ENCODE results near the gene APCDD1L.

Gene APCDD1L

DNA sequence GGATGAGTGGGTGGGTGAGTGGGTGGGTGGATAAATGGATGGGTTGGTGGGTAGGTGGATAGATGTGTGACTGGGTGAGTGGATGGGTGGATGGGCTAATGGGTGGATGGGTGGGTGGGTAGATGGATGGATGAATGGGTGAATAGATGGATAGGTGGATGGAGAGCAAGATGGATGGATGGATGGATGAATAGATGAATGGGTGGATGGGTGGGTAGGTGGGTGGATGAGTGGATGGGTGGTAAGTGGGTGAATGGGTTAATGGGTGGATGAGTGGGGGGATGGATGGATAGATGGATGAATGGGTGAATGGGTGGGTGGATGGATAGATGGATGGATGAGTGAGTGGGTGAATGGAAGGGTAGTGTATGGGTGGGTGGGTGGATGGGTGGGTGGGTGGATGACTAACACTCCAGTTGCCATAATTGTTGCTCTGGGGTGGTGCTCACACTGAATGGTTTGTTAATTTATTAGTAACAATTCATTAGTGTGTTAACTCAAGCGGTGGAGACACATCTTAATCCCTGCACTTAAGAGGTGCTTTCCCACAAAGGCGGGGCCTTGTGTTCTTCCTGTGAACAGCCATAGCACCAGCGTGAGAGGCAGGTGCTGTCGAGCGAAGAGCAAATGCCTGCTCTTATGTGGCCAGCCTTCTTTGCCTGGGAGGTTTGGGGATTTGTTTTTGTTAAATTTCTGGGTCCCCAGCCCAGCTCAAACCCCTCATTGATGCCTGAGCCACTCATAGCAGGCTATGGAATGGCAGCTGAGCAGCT lies 4.9 kb upstream of the APCDD1L start:
- no peak for DNase-seq
- Histone ChIP-seq H3K9me3 (no peaks in the 10 kb centered on the region), H3K27me3 (no peaks in the 10 kb centered on the region), H3K36me3 (no peaks in the 10 kb centered on the region), H3K4me3 (ENCODE audit: low read depth, low read length) (no peak overlapping the region), H3K4me1 (peaks cover 8% of the 10 kb centered on the region)
- TF ChIP-seq, protein P1, sequence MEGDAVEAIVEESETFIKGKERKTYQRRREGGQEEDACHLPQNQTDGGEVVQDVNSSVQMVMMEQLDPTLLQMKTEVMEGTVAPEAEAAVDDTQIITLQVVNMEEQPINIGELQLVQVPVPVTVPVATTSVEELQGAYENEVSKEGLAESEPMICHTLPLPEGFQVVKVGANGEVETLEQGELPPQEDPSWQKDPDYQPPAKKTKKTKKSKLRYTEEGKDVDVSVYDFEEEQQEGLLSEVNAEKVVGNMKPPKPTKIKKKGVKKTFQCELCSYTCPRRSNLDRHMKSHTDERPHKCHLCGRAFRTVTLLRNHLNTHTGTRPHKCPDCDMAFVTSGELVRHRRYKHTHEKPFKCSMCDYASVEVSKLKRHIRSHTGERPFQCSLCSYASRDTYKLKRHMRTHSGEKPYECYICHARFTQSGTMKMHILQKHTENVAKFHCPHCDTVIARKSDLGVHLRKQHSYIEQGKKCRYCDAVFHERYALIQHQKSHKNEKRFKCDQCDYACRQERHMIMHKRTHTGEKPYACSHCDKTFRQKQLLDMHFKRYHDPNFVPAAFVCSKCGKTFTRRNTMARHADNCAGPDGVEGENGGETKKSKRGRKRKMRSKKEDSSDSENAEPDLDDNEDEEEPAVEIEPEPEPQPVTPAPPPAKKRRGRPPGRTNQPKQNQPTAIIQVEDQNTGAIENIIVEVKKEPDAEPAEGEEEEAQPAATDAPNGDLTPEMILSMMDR (IDR thresholded peaks at IDR 0.05; ENCODE audit: low read depth, low read length) = no peak

DNA sequence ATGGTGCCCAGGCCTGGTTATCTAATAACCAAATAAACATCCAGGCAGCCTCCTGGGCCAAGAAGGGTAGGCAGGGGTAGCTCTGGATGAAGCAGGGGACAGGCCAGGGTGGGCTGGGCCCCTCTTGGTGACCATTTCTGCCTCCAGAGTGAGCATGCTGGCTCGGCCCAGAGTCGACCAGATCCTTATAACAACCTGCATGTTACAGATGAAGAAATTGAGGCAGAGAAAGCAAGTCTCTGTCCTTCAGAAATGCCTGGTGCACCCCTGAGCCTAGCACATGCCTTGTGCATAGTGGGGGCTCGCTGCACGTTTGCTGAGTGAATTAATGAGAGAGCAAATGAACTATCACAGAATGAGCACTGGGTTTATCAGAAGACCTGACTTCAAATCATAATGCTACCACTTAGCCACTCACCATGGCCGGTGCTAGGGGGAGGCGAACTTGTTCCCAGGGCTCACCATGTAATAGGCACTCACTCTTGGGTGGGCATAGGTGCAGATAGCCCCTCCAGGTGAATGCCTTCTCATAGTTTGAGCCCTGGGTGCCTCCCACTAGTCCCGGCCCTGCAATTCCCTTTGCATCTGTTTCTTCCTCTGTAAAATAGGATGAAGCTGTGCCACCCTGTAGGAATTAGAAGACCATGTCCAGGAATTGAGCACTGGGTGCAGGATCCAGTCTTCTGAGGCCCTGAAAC lies 3.8 kb upstream of the APCDD1L start:
- TF ChIP-seq, protein P1 (IDR thresholded peaks at IDR 0.05; ENCODE audit: low read depth, low read length) = no peak
- Histone ChIP-seq H3K4me3 (ENCODE audit: low read depth, low read length) (no peak overlapping the region), H3K9me3 (no peaks in the 10 kb centered on the region), H3K4me1 (peaks cover 8% of the 10 kb centered on the region), H3K36me3 (no peaks in the 10 kb centered on the region), H3K27me3 (no peaks in the 10 kb centered on the region)
- no peak for DNase-seq

DNA sequence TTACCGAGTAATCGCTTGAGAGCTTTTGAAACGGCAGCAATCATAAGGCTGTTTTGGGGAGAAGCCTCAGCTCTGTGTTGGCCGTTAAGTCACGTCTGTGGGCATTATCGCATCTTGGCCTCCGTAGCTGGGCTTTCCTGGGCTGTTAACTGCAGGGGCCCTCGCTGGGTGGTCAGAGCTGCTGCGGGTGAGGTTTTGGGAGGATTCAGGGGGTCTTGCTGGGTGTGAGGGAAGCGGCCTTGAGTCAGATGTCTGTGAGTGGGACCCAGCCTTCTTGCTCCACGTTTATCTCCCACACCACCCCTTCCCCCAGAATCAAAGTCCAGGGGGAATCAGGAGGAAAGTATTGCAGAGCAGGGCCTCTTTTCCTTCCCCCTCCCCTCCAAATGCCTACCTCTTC lies 3.2 kb upstream of the APCDD1L start:
- H3K9me3 ChIP-seq = no peaks in the 10 kb centered on the region
- no peak for DNase-seq

DNA sequence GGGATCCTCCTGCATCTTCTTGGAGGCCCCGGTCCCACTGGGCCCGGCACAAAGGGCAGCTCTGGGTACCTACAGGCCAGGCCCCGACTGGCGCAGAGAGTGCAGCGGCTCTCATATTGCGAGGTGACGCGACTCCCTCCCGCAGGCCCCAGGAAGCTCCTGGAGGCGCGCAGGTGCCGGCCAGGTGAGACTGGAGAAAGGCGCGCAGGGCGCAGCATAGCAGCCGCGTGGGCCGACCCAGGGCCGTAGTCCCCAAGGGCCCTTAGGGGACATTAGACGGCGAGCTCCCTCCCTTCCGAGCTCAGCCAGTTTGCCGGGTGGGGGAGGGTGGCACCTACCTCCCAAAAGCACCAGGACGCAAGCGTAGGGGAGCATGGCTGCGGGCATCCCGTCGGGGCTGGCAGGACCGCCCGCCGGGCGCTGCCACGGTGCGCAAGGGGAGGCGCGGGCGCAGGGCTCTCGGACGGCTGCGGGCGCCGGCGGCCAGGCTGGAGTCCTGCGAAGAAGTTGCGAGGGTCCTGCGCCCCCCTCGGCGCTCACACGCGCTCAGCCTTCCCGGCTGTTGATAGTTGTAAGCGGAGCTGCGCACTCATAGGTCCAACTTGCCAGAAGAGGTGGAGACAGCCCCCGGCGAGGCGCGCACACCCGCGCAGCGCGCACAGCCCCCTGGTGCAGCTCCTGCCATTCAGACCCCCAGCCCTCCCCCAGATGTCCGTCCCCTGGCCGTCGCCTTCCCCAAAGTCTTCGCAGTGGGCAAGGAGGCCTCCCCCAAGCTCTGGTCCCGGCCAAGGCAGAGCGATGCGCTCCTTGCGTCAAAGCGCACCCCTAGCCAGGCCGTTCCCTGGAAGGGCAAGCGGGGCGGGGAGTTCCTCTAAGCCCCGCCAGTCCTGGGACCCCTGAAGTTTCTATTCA lies 622 bp downstream of the APCDD1L start:
- no peaks in the 10 kb centered on the region for H3K27me3 ChIP-seq
- TF ChIP-seq, protein P1 (IDR thresholded peaks at IDR 0.05; ENCODE audit: low read depth, low read length) = no peak
- no peak for DNase-seq
- peaks cover 4% of the 10 kb centered on the region; the same call in 1 of the 2 replicates for H3K4me1 ChIP-seq
- H3K36me3 ChIP-seq = no peaks in the 10 kb centered on the region
- no peaks in the 10 kb centered on the region for H3K9me3 ChIP-seq
- H3K4me3 ChIP-seq (ENCODE audit: low read depth, low read length) = no peak overlapping the region

More for the DNA sequence above, 3.2 kb upstream of the APCDD1L start:
- peaks cover 3% of the 10 kb centered on the region; the same call in 1 of the 2 replicates for H3K4me1 ChIP-seq
- H3K4me3 ChIP-seq (ENCODE audit: low read depth, low read length) = no peak overlapping the region
- TF ChIP-seq, protein P1 (IDR thresholded peaks at IDR 0.05; ENCODE audit: low read depth, low read length) = no peak
- H3K36me3 ChIP-seq = no peaks in the 10 kb centered on the region
- H3K27me3 ChIP-seq = no peaks in the 10 kb centered on the region

DNA sequence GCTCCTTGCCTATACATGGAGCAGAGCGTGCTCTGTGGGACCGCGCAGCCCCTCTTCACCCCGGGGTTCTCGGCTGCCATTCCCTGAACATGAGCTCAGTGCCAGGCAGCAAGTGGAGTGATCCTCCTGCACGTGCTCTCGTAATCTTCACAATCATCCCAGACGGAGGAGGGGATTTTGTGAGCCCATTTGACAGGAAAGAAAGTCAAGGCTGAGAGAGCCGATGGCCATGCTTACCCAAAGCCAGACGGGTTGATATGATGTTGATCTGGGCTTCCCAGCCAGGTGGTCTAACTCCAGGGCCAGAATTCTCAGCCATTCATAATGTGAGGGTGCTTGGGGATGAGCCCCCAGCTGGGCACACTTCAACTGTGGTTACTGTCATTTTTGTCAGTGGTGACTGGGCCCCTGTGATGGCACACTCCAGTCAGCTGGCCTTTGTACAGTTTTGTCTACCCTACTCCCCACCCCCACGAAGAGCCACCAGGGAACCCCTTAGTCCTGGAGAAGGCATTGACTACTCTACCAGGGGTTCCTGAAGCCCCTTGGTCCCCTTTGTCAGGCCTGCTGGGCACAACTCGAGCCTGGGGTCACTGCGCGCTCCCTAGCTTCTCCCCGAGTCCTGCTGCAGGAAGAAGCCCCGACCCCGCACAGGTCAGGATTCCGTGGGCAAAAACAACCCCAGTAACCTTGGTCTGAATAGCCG lies 1.5 kb downstream of the APCDD1L start:
- no peaks in the 10 kb centered on the region for H3K9me3 ChIP-seq
- no peaks in the 10 kb centered on the region for H3K27me3 ChIP-seq
- peaks cover 4% of the 10 kb centered on the region; the same call in 1 of the 2 replicates for H3K4me1 ChIP-seq
- TF ChIP-seq, protein P1 (IDR thresholded peaks at IDR 0.05; ENCODE audit: low read depth, low read length) = no peak
- H3K4me3 ChIP-seq (ENCODE audit: low read depth, low read length) = no peak overlapping the region
- DNase-seq = no peak
- H3K36me3 ChIP-seq = no peaks in the 10 kb centered on the region
